ENCODE data around the gene ANGPTL4.
"Not testable (repeated sequence)": the region's sequence is repeated elsewhere in the genome, so short reads cannot be mapped to it uniquely, and the experiment has no call there.

The ANGPTL4 gene

DNA sequence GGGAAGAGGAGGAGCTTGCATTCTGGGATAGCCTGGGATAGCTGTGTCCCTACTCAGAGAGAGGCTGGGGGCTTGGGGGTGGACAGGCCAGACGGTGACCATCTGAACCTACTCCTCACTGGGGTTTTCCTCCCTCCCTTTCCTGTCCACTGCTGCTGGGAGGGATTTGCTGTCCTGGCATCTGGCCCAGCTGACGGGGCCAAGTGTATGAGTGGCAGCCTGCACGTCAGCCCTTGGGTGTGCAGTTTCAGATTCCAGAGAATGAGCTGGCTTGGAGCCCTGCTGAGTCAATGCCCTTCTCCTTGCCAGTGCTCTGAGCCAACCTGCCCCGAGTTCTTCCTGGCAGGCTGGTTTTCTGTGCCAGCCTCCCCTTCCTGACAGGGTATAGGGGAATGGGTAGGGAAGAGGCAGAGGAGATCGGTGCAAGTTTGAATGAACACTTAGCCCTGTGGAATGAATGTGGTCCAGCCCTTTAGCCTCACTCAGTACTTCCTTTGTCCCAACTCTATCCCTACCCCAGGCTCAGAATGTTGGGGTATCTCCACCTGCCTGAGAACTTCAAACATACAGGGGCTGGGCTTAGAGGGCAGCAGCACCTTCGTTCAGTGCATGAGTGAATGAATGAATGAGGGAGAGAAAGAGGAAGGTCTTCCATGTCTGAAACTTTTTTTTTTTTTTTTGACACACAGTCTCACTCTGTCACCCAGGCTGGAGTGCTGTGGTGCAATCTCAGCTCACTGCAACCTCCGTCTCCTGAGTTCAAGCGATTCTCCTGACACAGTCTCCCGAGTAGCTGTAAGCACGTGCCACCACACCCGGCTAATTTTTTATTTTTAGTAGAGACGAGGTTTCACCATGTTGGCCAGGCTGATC, 1.8 kb upstream of the ANGPTL4 start:
- no peak for DNase-seq (ENCODE audit: low read depth in 2 of 2)

DNA sequence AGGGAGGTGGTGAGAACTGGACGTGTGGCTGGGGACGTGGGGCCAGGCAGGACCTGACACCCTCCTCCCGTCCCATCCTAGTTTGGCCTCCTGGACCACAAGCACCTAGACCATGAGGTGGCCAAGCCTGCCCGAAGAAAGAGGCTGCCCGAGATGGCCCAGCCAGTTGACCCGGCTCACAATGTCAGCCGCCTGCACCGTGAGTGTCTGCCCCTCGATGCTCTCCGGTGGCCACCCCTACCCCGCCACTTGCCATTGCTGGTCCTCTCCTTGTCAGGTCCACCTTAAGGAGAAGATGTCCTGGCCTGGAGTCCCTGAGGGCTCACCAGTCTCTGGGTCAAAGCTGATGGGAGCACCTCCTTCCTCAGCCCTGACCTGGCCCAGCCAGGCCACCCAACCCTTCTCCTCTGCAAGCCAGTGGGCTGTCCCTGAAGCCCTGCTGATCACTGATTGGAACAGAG, 2.2 kb downstream of the ANGPTL4 start:
- DNase-seq (ENCODE audit: low read depth in 2 of 2) = no peak

DNA sequence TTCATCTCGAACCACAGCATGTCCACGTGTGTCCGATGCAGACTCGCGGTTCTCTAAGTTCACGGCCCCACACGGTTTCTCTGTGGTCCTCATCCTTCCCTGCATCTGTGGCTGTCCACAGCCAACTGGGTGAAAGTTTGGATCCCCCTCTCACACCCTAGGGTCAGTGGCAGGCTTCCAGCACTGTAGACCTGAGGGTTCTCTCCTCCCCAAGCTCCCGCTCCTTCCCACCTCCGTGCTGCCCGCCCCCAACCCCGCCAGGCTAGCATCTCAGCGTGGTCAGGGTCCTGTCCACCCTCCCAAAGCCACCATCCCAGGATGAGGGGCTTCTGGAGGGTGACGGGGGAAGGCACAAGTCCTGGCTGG, 3.0 kb downstream of the ANGPTL4 start:
- DNase-seq (ENCODE audit: low read depth in 2 of 2) = no peak

GRCh38 chr19:8367327-8368001, 3.5 kb downstream of the ANGPTL4 start:
- no peak for DNase-seq (ENCODE audit: low read depth in 2 of 2)

DNA sequence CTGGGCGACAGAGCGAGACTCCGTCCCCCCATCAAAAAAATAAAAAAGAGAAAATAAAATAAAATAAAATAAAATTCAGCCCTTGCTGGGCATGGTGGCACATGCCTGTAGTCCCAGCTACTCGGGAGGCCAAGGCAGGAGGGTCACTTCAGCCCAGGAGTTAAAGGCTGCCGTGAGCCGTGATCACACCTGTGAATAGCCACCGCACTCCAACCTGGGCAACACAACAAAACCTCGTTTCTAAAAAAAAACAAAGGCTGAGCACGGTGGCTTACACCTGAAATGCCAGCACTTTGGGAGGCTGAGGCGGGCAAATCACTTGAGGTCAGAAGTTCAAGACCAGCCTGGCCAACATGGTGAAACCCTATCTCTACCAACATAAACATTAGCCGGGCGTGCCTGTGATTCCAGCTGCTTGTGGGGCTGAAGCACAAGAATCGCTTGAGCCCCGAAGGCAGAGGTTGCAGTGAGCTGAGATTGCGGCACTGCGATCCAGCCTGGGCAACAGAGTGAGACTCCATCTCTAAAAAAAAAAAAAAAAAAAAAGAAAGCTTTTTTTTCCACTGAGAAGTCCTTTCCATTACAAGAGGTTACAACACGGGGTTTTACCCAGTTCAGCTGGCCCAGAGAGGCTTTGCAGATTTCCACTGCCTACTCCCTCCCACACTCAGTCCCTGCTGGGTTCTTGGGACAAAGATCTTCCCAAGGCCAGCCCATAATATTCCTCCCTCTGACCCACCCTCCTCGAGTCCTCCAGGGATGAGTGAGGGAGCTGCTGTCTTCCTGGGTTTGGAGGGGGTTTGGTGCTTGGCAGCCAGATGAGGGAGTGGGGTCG, 6.4 kb downstream of the ANGPTL4 start:
- DNase-seq (ENCODE audit: low read depth in 2 of 2) = no peak

GRCh38 chr19:8371011-8371804, 7.3 kb downstream of the ANGPTL4 start:
- no peak for DNase-seq (ENCODE audit: low read depth in 2 of 2)

DNA sequence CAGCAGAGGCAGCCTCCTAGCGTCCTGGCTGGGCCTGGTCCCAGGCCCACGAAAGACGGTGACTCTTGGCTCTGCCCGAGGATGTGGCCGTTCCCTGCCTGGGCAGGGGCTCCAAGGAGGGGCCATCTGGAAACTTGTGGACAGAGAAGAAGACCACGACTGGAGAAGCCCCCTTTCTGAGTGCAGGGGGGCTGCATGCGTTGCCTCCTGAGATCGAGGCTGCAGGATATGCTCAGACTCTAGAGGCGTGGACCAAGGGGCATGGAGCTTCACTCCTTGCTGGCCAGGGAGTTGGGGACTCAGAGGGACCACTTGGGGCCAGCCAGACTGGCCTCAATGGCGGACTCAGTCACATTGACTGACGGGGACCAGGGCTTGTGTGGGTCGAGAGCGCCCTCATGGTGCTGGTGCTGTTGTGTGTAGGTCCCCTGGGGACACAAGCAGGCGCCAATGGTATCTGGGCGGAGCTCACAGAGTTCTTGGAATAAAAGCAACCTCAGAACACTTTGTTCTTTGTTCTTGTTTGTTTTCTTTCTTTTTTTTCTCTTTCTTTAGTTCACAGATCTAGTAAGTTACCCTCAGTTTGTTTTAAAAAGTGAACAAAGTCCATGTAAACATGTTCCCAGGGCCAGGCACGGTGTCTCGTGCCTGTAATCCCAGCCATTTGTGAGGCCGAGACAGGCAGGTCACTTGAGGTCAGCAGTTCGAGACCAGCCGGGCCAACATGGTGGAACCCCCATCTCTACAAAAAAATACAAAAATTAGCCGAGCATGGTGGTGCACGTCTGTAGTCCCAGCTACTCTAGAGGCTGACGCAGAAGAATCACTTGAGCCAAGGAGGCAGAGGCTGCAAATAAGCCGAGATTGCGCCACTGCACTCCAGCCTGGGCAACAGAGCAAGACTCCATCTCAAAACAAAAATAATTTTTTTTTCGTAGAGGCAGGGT, 10.2 kb downstream of the ANGPTL4 start:
- DNase-seq (ENCODE audit: low read depth in 2 of 2) = no peak

- DNase-seq (ENCODE audit: low read depth in 2 of 2) = not testable (repeated sequence)
Measured at GRCh38 chr19:8375766-8376165, 11.8 kb downstream of the ANGPTL4 start.

DNA sequence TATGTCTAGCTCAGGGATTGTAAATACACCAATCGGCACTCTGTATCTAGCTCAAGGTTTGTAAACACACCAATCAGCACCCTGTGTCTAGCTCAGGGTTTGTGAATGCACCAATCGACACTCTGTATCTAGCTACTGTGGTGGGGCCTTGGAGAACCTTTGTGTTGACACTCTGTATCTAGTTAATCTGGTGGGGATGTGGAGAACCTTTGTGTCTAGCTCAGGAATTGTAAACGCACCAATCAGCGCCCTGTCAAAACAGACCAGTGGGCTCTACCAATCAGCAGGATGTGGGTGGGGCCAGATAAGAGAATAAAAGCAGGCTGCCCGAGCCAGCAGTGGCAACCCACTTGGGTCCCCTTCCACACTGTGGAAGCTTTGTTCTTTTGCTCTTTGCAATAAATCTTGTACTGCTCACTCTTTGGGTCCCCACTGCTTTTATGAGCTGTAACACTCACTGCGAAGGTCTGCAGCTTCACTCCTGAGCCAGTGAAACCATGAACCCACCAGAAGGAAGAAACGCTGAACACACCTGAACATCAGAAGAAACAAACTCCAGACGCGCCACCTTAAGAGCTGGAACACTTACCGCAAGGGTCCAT, 12.5 kb downstream of the ANGPTL4 start:
- DNase-seq (ENCODE audit: low read depth in 2 of 2) = not testable (repeated sequence)

- DNase-seq (ENCODE audit: low read depth in 2 of 2) = no peak
Measured at GRCh38 chr19:8377598-8377997, 13.6 kb downstream of the ANGPTL4 start.

- DNase-seq (ENCODE audit: low read depth in 2 of 2) = not testable (repeated sequence)
Measured at GRCh38 chr19:8379156-8379891, 15.4 kb downstream of the ANGPTL4 start.

GRCh38 chr19:8384569-8384968, 20.6 kb downstream of the ANGPTL4 start:
- DNase-seq (ENCODE audit: low read depth in 2 of 2) = not testable (repeated sequence)

DNA sequence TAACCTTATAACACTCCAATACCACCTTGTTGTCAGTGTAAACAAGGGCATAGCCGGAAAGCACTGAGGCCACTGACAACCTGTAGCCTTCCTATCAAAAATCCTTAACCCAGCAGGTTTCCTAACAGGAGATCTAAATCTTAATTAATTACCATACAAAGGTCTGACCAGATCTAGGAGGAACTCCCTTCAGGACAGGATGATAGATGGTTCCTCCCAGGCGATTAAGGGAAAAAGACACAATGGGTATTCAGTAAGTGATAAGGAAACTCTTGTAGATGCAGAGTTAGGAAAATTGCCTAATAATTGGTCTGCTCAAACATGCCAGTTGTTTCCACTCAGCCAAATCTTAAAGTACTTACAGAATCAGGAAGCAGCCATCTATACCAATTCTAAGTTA, 21.1 kb downstream of the ANGPTL4 start:
- DNase-seq (ENCODE audit: low read depth in 2 of 2) = not testable (repeated sequence)

GRCh38 chr19:8385566-8385965, 21.6 kb downstream of the ANGPTL4 start:
- DNase-seq (ENCODE audit: low read depth in 2 of 2) = not testable (repeated sequence)

- not testable (repeated sequence) for DNase-seq (ENCODE audit: low read depth in 2 of 2)
Measured at GRCh38 chr19:8386419-8386818, 22.5 kb downstream of the ANGPTL4 start.

DNA sequence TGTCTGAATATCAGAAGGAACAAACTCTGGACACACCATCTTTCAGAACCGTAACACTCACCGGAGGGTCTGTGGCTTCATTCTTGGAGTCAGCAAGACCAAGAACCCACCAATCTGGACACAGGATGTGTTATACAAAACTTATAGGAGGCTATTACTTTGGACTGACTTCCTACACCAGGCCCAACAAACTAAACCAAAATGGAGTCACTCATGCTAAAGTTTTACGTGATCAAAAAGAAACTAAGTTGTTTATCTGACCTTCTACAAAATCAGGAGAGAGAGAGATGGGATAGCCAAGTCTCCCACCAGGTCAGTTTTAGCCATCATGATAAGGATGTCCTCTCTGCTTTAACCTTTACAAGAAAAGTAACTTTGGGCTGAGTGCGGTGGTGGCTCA, 23.0 kb downstream of the ANGPTL4 start:
- DNase-seq (ENCODE audit: low read depth in 2 of 2) = no peak

DNA sequence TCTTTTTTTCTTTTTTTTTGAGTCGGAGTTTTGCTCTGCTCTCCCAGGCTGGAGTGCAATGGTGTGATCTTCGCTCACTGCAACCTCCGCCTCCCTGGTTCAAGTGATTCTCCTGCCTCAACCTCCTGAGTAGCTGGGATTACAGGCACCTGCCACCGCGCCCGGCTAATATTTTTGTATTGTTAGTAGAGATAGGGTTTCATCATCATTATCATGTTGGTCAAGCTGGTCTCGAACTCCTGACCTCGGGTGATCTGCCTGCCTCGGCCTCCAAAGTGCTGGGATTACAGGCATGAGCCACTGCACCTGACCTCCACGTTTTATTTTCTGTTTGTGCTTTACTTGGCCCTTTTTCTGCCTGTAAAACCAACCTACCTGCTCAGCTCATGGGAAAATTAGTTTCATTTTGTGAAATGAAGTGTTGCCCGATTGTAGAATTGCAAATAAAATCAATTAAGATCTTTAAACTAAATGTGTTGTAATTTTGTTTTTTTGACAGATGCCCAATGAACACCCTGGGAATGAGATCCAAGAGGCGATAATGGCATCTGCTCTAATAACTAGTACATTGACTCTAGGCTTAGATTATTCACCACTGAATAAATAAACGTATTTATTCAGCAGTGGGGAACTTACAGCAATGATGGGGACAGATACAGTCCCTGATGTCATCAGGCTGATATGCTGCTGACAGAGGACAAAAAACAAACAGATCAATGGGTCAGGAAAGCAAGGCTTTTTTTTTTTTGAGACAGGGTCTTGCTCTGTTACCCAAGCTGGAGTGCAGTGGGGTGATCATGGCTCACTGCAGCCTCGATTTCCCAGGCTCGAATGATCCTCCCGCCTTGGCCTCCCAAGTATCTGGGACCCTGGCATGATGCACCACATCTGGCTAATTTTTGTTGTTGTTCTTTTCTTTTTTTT, 24.0 kb downstream of the ANGPTL4 start:
- DNase-seq (ENCODE audit: low read depth in 2 of 2) = no peak

- no peak for DNase-seq (ENCODE audit: low read depth in 2 of 2)
Measured at GRCh38 chr19:8388612-8388958, 24.6 kb downstream of the ANGPTL4 start.

Data from activated CD8-positive, alpha-beta memory T cell treated with anti-CD3 and anti-CD28 coated beads for 4 hours (primary cell).